ENCODE data around the gene PSMG1.
"Not testable (repeated sequence)": the region's sequence is repeated elsewhere in the genome, so short reads cannot be mapped to it uniquely, and the experiment has no call there.

Gene PSMG1

GRCh38 chr21:39188521-39189139, 5.4 kb upstream of the PSMG1 start:
- DNase-seq = peak; percentile 40

GRCh38 chr21:39187141-39187540, 3.9 kb upstream of the PSMG1 start:
- DNase-seq = no peak

- no peak for DNase-seq
Observed at GRCh38 chr21:39186676-39187075, 3.4 kb upstream of the PSMG1 start.

- no peak for DNase-seq
Observed at GRCh38 chr21:39185157-39185556, 1.9 kb upstream of the PSMG1 start.

GRCh38 chr21:39184050-39184980, 1.1 kb upstream of the PSMG1 start:
- DNase-seq = peak; percentile 30

DNA sequence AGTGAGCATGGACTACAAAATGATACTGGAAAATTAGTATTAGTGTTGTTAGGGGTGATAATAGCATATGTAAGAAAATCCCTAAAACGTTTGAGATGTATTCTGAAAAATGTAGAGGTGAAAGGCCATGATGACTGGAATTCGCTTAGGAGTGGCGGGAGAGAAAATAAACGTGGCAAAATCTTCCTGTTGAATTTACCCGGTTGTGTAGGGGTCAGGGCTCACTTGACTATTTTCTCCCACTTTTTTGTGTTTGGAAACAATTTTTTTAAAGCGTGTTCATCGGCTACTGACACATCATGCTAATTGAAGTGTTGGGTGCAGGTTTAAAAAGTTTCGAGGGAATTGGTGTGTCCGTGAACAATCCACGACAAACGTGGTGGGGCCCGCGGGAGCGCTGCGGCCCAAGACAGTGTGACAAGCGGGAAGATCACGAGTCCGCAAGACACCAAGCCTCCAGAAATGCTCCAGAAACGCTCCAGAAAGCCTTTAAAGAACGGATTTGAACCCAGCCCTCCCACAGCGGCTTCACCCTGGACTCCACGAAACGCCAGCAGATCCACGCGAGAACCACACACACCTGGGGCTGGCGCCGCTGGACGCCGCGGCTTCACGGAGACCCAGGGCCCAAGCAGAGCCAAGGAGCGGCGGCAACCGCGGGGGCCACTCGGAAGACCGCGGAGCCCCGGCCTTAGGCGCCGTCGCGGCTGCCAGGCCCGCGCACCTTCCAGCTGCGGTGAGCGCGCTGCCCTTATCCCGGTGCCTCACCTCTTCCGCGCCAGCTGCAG, 573 bp downstream of the PSMG1 start:
- no peak for DNase-seq

DNA sequence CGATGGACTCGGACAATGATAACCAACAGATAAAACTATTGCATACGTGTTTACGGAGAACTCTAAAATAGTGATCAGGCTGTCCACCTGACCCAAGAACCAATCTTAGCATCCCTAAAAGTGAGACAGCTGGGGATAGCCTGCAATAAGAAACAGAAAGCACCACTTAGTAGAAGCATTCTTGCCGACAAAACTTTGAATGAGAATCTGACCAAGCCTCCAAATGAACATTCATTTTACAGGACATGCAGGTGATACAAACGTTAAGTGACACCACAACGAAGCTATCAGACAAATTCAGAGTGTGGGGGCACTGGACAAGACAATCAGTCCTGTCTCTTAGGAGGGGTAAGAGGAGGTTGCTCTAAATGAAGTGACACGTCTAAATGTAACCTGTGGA, 1.2 kb downstream of the PSMG1 start:
- DNase-seq = no peak

GRCh38 chr21:39181205-39181818, 1.9 kb downstream of the PSMG1 start:
- DNase-seq = no peak

DNA sequence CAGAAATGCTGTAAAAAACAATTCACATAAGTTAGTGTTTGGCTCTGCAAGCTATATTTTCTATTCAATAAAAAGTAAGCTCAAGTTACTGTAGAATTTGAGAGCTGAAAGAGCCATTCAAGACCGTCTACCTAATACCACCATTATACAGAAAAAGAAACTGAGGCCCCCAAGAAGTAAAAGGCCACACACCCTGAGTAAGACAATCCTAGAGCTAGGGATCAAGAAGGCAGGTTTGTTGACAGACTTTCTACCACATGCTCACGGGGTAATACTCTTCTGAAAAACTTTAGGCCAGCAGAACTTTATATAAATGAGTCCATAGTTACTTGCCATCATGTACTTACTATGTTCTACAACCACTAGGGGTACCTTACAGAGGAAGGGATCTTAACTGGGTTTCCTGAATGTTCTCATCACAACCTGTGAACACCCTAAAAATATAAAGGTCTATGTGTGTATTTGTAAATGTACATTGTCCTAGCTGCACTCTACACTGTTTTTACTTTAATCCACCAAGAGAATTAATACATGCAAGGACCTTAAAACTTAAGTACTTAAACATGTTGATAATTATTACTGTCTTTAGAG, 2.7 kb downstream of the PSMG1 start:
- DNase-seq = no peak

DNA sequence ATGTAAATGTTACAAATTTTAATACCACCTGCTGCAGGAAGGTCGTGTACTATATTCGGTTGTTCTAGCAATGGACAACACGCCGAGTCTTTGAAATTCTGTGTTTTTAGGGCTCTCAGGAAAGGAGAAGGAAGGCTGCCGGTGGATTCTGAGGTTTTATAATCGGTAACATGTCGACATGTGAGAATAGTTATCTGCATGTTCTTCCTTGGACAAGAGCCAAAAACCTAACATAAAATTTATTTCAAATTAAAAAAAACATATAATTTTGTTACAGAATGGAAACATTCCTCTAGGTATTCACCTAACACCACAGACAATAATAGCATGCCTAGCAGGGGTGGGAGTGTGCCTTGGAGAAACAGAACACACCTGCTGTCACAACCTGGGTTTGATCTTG, 4.8 kb downstream of the PSMG1 start:
- DNase-seq = no peak

DNA sequence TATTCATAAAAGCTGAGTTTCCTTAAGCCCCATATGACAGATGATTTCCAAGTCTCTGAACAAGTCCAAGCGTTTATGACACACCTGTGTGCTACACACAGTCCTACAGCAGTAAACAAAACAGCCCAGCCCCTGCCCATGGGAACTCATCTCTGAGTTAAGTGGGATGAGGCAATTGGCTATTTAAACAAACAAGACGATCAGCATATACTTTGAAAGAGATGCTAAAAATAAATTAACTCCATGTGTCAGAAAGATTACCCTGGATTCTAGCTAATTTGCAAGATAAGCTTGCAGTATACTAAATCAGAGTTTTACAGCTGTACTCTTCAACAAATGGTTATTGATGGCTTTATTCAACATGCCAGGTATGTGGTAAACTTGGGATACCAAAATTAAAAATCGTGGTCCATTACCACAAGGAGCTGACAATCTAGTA, 7.0 kb downstream of the PSMG1 start:
- no peak for DNase-seq

DNA sequence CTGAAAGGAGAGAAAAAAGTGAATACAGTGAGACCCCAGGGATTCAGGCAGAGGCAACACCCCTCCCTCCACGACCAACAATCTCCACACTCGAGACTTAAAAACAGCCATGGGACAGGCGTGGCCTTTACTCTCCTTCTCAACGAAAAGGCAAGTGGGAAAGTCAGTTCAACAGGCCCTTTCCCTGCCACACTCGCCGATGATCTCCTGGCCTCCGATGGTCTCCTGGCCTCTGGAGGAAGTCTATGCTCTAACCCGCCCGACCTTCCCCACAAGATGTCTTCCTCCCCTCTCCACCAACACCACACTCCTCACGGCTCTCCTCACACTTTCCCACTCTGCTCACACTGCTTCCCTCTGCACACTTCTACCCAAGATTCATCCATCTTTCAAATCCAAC, 7.6 kb downstream of the PSMG1 start:
- DNase-seq = no peak

GRCh38 chr21:39175154-39175553, 8.1 kb downstream of the PSMG1 start:
- no peak for DNase-seq

DNA sequence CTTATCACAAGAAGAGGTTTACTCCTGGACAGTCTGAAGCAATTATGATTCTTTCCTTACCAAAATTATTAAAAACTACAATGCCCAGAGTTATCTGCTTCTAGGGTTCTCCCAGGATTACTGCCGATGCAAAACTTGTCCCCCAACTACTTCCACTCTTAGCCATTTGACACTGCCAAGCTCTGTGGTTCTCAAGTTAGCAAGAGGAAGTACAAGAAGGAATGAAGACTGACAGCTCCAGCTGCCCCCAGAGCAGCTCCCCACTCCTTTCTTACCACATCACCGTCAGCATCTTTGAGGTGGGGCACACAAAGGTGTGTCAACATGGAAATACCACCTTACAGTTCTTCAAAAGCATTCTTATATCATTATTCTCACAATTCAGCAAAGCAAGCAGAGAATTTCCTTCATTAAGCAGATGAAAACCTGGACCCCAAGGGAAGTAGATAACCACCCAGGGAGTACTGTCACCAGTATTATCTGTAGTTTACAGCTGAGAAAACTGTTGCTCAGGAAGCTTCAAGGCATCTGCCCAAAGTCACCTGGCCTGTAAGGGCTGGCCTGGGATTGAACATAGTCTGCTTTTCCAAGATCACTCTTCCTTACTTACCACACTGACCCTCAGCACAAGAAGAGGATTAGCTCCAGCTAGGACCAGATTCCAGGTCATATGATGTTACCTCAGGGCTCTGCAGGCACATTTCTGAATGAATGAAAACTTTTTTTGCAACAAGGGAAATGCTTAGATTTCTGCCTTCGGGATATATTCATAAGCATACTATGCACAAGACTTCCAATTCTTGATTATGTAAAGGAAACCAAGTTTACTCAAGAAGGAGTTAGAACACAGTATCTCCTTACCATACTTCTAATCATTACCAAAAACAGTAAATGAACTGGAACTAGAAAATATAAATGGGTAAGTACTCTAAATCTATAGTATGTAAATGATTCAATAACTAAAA, 9.3 kb downstream of the PSMG1 start:
- DNase-seq = no peak

- DNase-seq = no peak
Observed at GRCh38 chr21:39169906-39170305, 13.3 kb downstream of the PSMG1 start.

DNA sequence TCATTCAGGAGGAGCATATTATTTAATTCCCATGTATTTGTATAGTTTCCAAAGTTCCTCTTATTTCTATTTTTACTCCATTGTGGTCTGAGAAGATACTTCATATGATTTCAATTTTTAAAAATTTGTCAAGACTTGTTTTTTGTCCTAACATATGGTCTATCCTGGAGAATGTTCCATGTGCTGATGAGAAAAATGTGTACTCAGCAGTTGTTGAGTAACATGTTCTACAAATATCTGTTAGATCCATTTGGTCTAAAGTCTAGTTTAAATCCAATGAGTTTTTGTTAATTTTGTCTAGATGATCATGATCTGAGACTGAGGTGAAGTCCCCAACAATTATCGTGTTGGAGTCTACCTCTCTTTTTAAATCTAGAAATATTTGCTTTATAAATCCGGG, 14.5 kb downstream of the PSMG1 start:
- DNase-seq = no peak

DNA sequence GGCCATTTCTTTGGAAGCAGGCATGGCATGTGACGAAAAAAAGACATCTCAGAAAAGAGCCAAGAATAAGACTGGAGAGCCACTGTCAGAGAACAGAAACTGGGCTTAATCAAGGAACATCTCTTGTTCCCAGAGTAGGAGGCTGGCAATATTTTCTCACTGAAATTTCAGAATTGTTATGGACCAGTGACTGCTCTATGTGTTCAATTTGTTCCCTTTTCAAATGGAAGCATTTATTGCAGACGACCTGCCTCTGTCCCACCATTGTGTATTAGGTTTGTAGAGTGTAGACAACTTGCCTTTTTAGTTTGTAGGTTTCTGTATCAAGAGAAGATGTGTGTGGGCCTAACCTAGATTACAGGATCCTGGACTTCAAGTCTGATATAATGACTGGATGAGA, 18.7 kb downstream of the PSMG1 start:
- DNase-seq = no peak

GRCh38 chr21:39161064-39161463, 22.2 kb downstream of the PSMG1 start:
- no peak for DNase-seq

DNA sequence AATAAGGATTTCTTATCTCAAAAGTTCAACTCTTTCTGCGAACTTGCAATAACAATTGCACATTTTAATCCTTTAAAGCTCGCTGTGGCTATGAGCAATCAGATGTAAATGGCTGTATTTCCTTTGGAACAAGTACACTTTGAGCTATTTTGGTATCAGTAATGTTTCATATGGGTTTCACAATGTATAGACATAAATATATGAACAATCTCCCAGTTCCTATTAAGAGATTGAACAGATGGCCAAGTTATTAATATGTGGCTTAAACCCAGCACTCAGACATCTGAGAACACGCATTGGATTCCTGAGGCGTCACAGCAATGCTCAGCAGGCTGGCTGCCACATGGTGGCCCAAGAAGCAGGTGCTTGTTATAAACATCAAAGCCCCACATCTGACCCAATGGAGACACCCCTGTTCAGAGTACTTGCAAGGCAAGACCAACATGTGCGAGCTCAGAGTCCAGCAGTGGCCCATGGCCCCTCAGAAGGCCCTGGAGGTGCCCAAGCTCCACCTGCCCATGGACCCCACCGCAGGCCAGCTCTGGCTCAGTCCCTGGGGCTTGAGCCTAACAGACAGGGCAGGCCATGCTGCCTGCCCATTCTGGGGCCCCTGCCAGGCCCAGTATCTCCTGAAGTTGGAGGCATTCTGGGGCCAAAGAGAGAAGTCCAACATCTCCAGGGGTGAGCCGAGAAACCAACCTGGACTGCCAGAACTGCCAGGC, 23.7 kb downstream of the PSMG1 start:
- no peak for DNase-seq

DNA sequence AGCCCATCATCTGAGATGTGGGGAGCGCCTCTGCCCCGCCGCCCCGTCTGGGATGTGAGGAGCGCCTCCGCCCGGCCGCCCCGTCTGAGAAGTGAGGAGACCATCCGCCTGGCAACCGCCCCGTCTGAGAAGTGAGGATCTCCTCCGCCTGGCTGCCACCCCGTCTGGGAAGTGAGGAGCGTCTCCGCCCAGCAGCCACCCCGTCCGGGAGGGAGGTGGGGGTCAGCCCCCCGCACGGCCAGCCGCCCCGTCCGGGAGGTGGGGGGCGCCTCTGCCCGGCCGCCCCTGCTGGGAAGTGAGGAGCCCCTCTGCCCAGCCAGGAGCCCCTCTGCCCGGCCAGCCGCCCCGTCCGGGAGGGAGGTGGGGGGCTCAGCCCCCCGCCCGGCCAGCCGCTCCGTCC, 26.0 kb downstream of the PSMG1 start:
- DNase-seq = not testable (repeated sequence)

GRCh38 chr21:39156024-39156423, 27.2 kb downstream of the PSMG1 start:
- DNase-seq = no peak

Data from DMS79 treated with DMSO at 0.1 percent for 48 hours (cell line).